Hematopoietic multipotent progenitor cell treated with erythropoietin and hydrocortisone succinate and interleukin-3 and kit ligand, for 8 days (in vitro differentiated cells): ENCODE data around the gene CTBP2.

Source experiments
- DNase-seq: peaks from one replicate; pipeline ENCODE4 v3.0.0-alpha.2; 2015

CTBP2 gene

DNA sequence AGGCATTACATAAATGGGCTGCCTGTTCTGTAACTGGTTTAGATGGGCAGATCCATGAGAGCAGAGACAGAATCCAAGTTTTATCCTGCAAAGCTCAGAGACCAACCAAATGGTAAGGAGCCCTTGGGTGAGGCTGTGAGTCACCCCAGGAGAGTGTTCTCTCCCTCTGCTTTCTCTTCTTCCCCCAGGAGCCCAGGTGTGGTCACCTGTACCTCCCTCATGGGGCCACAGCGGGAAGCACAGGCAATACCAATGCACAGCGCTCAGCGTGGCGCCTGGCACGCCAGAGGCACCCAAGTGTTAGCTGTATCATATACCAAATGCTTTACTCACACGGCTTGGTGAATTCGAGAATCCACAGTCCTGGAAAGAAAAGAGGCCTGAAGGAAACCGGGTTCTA is 39.4 kb downstream of the CTBP2 start:
- DNase-seq, result no peak

DNA sequence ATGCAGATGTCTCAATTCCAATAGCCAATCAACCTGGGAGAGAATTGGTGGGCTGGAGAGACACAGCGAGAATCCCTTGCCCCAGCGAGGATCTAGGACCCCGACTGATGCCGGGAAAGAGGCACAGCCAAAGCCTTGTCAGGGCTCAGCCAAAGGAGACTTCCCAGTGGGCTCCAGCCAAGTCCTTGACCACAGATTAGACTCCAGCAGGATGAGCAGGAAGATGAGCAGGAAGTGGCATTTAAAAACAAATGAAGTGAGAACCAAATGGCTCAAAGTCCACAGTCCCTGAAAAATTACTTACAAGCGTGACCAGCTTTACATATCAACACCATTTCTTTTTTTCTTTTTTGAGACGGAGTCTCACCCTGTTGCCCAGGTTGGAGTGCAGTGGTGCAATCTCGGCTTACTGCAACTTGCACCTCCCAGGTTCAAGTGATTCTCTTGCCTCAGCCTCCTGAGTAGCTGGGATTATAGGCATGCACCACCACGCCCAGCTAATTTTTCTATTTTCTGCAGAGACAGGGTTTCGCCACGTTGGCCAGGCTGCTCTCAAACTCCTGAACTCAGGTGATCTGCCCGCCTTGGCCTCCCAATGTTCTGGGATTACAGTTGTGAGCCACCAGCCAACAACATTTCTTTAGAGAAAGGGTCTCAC is 40.2 kb downstream of the CTBP2 start:
- DNase-seq, result no peak

DNA sequence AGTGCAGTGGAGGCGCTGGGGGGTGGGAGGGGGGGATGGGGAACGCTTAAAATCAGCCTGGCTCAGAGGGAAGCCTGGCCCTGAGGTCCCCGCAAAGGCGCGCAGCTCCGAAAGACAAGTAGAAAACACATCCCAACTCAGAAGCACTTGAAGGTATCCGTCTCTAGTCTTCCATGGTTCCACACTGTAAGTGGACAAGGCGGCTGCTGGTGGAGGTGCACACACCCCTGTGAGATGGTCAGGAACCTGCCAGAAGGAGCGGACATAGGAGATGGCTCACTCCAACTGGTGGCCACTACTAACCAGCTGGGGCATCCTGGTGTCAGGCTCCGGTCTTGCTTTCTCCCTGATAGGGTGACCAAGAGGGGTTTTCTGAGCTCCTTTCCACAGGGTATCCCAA is 41.7 kb downstream of the CTBP2 start:
- DNase-seq, result no peak

DNA sequence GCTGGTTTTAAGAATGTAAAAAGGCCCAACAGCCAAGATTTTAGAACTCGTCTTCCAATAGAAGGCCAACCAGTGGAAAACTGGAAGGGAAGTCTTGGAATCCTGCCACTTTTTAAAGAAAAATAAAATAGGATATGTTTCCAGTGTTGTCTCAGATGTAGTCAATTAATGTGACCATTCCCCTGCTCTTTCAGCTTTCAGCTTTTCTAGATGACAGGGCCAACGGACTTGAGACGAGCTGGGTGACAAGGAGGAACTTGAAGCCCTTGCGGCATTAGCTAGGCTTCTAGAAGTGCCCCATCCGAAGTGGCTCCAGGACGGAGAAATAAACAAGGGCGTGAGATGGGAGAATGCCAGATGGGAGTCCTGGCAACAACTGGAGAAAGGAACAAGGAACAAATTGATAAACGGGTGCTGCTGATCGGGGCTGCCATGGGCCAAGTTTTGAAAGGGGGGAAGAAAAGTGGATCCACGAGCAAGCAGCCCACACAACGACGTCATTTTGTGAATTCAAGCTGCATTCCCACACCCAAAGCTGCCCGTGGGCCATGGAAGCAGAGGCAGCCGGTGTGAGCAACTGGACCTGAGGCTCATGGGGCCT is 42.3 kb downstream of the CTBP2 start:
- DNase-seq, result no peak

DNA sequence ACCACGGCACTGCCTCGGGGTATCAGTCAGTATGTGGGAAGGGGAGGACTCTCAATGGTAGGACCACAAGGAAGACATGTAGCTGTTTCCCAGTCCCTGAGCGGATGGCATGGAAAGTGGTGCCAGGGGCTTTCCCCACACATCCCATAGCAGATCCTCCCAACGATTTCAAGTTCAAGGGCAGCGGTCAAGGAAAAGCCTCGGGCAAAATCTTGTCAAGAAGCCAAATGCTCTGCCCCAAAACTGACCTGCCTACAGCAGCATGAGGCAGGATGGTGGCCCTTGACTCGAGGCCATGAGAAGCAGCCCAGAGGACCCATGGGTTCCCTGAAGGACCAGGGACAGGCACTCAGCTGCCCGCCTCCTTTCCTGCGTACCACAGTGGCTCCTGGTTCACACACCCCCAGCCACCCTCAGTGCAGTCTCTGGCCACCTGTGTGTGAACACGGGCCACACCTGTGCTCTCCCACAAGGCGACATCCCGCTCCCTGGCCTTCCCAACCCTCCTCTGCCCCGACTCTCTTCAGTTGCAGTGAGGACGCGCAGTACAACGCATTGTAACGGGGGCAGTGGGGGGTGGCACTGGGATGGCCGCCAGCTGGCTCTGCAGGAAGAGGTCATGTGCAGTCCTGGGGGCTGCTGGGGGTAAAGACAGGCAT is 43.6 kb downstream of the CTBP2 start:
- DNase-seq, result no peak

DNA sequence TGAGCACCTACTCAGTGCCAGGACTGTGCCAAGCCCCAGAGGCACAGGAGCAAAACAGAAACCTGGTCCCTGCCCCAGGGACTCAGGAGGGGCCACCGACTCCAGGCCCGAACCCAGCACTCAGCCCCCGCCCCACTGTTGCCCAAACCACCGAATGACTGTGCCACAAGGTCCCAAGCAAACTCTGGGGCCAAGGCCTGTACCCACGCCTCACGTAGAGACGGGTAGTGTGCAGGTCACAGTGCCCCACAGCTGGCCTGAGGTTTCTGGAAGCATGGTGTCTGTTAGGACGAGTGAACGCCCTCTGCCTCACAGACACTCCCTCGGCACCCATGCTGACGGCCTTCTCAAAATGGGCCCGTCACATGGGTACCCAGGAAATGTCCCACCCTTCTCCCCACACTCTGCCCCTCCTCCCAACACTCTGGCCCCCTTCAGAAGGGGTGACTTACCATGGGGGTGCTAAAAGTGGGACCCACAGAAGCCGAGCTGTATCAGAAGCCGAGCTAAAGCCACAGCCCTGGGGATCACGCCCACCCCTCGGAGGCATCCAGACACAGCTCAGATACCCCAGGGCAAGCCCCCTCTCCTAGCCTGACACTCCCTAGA is 44.2 kb downstream of the CTBP2 start:
- DNase-seq, result no peak

DNA sequence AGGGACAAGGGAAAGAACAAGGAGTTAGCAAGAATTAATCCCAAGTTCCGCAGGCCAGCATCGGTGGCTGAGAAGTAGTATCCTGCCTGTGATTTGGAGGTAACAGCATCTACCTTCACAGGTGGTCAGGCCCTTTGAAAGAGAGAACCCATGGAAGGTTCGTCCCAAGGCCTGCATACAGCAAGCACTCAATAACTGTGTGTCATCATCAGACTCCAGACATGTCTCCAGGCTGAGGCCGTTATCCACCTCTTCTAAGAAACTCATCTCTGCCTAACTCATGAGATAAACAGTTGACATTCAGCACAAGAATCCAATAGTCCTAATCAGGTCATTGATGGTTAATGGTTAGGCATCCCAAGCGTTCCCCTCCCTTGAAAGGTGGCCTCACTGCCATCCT is 45.0 kb downstream of the CTBP2 start:
- DNase-seq, result no peak

DNA sequence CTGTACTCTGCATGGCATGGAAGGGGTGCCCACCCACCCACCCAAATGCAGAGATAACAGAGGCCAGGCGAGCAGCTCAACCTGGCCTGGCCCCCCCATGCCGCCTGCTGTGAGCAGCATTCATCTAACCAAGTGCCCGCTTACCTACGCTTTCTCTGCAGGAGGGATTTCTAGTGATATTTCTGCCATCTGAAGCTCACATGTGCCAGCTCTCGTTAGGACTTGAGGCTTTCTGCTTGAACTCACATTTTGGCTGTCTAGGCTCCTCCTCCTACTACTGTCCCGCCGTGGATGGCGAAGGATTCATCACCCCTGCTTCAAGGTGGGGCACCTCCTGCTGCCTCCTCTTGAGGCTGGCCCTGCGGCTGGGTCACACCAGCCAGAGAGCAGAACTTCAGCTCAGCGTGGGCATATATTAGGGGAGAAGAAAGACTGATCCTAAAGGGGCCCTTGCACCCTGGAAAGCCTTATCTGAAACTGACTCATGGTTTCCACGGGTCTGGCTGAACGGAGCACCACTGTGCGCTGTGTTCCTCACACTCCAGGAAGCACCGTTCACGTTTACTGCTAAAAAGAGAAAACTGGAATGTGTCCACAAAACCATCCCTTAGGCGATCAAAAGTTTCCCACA is 45.5 kb downstream of the CTBP2 start:
- DNase-seq, result peak; percentile 40

DNA sequence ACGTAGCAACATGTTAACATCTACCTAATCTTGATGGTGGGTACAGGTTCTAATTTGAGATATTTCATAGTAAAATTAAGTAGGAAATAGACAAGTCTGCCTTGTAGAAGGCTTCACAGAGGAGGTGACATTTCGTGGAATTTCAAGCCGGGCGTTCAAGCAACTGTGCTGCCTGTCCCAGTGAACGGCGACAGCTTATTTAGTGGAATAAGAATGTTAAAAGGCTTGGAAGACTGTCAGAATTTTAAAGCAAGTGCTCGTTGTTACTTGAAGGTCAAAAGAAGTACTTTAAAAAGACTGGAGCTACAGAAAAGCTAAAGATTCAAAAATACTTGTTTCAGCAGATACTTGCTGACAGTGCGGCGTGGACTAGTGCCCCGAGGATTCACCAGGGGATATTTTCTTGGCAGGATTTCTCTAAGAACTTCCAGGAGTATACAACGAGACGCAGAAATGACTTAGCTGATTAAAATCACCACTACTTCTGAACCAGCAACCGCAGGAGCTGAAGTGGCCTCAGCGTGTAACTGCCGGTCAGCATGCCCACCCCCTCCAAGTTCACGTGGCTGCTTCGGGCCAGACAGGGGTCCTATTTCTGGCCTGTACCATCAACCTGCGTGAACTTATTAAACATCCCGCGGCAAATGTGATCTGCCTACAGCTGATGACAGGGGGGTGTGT is 46.5 kb downstream of the CTBP2 start:
- no peak for DNase-seq

DNA sequence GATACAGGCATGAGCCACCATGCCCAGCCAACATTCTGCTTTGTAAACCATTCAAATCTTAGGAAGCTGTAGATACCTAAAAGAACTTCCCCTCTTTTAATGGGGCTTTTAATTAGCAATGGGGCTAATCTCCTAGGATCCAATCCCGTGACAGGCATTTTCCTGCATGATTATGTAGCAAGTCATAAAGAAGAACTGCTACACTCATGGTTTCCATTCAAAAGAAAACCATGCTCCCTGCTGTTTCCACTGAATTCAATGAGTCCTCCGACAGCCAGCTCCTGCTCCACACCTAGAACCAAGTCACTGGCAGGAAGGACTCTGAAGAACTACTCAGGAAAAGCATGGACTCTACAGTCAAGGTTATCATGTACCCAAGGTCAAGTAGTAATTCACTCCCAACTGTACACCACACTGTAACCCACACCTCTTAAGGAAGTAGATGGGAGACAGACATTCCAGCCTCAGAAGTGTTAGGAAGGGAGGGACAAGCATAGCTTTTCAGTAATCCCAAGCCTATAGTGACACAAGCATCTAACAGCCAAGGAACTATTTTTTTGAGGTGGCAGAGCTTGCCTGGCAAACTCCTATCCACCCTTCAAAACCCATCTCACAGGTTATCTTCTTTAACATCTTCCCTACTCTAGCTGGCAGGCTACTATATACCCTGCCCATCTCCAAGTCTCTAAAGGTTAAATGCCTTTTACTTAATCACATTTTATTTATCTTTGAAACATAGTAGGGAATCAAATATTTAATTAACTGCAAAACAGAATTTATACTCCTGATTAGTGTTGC is 47.5 kb downstream of the CTBP2 start:
- DNase-seq, result no peak

DNA sequence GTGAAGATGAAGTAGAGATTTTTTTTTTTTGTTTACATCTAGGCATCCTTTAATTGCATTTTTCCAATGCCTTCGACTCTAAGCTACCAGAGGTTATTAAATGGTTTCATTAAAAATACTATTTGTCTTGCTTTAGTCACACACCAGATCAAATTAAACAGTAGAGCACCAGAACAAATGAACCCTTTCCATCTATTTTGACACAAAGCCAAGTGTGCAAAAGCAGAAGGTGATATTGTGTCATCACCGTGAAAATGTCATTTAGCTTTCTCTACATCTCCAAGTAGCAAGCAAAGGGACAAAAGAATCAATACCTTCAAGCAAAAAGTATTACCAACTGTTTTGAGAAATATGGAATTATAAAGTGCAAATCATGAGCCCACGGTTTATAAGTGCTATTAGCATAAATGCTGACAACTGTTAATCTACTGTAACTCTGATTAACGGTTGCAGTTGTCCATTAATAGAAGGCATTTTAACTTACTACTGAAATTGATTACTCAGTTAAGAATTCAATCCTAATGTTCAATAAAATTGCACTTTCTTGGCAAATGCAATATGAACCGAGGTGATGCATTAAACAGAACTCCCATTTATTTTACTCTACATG is 49.1 kb downstream of the CTBP2 start:
- no peak for DNase-seq

DNA sequence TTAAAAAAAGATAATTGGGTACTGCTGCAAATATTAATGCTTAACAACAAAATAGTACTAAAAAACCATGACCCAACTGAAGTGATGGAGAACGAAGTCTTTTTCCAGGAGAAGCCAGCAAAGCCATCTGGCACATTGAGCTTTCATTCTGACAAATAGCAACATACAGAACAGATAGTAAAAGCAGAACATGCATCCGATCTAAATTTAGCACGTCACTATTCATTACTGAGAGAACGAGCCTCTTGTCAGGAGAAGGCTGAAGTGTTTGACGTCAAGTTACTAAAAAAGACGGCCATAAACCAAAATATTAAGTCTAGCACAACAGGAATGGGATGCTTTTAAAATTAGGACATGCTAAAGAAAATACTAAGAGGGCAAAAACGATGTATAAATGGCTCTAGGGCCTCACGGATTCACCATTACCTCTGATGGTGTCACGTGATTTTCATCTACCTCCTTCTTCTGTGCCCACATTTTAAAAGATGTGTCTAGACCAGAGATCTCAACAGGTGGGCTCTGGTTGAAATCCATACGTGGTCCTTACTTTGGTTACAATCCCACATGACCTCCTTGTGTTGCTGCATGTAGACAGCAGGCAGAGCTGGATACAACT is 52.3 kb downstream of the CTBP2 start:
- DNase-seq, result no peak

DNA sequence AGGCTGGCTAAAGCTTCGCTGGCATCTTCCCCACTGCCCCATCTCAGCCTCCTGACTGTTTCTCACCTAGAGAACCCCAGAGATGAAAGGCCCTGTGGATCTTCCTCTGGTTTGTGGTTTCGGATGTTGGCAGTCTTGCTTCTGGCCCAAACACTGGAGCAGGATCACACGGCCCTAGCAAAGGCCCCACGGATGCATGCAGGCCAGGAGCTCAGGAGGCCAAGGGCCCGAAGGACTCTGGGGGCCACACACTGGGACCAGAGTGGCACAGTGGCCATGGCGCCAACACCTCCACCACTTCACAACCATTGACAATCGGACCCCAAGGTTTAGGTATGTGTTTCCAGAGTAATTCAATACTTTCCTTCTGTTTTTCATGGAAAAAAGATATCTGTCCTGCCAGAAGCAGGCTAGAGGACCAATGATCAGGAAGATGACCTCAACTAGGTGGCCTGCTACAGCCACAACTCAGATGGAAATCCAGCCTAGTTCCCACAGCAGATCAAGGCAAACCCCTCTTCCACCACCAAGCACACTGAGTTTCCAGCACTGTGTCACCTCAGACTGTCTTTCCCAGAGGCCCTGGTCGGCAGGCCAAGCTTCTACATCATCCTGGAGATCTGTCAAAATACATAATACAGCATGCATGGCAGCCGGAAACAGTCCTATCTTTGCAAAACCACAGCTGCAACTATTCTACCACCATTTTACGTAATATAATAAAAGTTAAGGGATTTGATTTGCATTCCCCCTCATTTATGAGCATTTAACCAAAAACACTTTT is 53.0 kb downstream of the CTBP2 start:
- DNase-seq, result no peak

DNA sequence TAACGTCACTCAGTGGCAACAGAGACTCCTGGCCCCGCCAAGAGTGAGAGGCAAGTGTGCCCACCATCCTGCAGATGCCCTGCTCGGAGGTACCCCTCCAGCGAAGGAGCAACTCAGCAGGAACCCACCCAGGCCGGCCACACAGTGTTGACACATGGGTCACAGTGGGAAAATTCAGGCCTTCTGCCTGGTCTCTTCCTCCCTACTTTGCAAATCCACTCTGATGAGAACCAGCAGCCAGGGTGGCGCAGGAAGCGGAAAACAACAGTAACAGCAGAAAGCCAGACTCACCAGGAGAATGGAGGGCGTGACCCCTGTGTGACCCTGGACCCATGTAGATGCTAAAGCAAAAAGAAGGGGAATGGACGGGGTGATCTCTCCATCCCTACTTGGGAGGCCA is 53.8 kb downstream of the CTBP2 start:
- DNase-seq, result no peak

DNA sequence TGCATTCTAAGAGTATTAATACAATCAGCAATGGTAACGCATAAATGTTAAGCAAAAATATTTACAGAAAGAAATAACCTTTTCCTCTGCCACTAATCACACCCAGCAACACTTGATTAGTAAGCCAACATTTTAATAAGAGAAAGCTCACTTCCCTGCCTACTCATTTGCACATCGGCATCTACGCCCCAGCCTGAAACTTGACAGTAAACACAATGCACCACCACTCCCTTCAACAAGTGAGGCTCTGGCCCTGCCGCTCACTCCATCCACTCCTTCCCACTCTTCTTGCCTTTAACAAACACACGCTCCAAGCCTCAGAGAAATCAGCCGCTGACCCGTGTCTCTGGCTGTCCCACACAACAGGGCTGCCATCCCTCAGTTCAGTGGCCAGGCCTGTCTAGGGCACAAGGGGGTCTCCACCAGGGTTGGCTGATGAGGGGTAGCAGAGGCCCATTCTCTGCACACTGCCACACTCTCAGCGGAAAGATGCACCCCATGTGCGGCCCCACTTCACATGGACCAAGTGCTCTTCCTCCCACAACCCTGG is 54.6 kb downstream of the CTBP2 start:
- DNase-seq, result no peak

DNA sequence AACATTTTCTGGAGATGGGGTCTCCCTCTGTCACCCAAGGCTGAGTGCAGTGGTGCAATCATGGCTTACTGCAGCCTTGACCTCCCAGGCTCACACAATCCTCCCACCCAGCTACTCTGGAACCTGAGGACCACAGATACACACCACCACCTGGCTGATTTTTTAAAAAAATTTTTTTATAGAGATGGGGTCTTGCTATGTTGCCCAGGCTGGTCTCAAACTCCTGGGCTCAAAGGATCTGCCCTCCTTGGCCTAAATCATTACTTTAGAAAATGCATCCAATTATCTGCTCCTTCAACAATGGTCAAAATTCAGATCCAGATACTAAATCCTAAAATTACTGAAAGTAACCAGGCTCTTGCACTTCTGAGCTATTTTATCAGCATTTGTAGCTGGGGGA is 55.2 kb downstream of the CTBP2 start:
- no peak for DNase-seq

DNA sequence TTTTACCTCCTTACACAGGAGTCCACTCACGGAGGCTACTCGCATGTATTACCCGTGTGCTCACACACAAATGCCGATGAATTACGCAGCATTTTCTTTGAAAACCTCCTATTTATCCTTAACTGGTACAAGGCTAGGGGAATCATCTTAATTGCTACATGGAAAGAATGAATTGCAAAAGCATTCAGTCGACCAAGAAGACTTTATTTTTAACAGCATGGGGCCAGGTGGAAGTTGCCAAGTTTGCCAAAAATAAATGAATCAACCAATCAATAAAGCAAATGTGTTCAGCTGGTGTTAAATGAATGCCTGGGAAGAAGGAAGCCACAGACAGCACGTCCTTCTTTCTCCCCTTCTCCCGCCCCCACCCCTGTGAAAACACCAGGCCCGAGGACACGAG is 55.8 kb downstream of the CTBP2 start:
- DNase-seq, result no peak

DNA sequence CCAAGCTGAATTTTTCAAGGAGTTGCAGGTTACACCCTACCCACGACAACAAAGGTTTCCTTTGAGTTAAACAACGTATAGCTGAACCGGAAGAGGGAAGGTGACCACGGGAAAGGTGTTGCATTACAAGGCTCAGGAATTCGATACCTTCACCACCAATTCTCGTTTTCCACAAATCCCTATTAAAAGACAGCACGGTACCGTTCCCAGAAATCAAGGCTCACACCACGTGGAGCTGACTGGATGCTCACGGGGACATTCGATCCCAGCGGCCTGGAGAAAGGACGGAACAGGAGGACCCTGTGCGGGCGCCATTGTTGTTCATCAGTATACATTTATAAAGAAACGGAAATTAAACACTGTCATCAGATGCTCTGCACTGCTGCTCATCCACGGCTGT is 56.4 kb downstream of the CTBP2 start:
- no peak for DNase-seq

DNA sequence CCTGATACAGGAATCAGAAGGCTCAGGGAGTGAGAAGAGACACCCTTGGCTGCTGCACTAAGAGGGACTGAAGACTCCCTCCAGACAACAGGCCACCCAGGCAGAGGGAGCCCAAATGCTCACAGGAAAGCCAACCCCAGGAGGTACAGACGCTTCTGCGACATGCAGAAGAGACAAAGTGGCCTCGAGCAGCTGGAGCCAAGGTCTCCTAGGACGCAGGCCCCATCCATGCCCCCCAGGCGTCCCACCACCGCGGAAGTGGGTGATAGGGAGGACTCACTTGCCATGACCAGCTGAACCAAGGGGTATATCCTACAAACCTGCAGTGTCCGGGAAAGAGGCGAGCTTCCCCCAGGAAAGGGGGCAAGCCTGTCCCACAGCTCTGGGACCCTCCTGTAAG is 56.9 kb downstream of the CTBP2 start:
- no peak for DNase-seq

DNA sequence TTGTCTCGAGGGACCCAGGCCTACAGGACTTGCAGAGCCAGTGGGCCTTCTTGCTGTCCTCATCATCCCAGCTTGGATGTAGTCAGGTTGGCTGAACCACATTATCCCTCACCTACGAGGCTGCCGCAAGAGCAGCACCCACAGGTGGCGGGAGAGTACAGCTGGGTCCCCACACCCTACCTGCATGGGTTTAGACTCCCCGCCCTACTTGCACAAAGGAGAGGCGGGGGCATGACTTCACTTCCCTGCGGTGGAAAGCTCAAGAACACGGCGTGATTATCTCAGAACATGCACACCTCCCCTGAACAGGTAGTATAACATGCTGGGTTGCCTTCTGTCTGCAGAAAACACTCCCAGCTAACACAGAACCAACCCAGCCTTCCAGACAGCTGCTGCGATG is 57.5 kb downstream of the CTBP2 start:
- DNase-seq, result no peak
